Gastroesophageal sphincter (tissue), 4 donors: Measurements from ENCODE around the gene TMPRSS4. TPM values are rescaled to one million over a fixed set of nuclear protein-coding genes. Genes with fewer than 3 reads are reported as not detected.

Experiments
- ATAC-seq: fragments of 150-250 bp; one replicate; pipeline ENCODE4 v1.9.1; 2016; ENCODE audit warnings: mild to moderate bottlenecking, moderate library complexity
- H3K27ac ChIP-seq, 4 donors: fragments of 200-600 bp; sonication (generic) in 3 of 4; 1 replicate in 3 of 4; 2 replicates in 1 of 4; pipeline ENCODE4 v1.5.1; 2016 to 2019
- H3K27me3 ChIP-seq: fragments of 200-600 bp; sonication (generic); one replicate; pipeline ENCODE4 v1.5.1; 2019
- H3K36me3 ChIP-seq, 2 donors: fragments of 200-600 bp; sonication (generic); one replicate each; pipeline ENCODE4 v1.5.1; 2019; ENCODE audit warnings: control low read depth in 1 of 2
- H3K4me1 ChIP-seq, 3 donors: fragments of 200-600 bp; sonication (generic); 1 replicate in 2 of 3; 2 replicates in 1 of 3; pipeline ENCODE4 v1.5.1; 2016 to 2019; ENCODE audit warnings: control low read depth in 2 of 3
- H3K4me3 ChIP-seq, 2 donors: fragments of 200-600 bp; sonication (generic); one replicate each; pipeline ENCODE4 v1.5.1; 2019; ENCODE audit warnings: mild to moderate bottlenecking in 1 of 2, moderate library complexity in 1 of 2
- H3K9me3 ChIP-seq, 3 donors: fragments of 200-600 bp; sonication (generic); one replicate each; pipeline ENCODE4 v1.5.1; 2017 to 2019; ENCODE audit warnings: control low read depth in 2 of 3
- EP300 ChIP-seq: sonication (generic); formaldehyde crosslinking; IDR thresholded peaks from one replicate; pipeline ENCODE4 v1.6.1; 2017; ENCODE audit warnings: antibody characterized with exemption, mild to moderate bottlenecking
- POLR2A ChIP-seq, 2 donors: fragments of 450-650 bp; IDR thresholded peaks; one replicate each; pipeline ENCODE4 v1.6.1; 2017; ENCODE audit warnings: antibody characterized with exemption in 2 of 2, mild to moderate bottlenecking in 2 of 2, moderate library complexity in 1 of 2
- POLR2AphosphoS5 ChIP-seq: sonication (generic); formaldehyde crosslinking; IDR thresholded peaks from one replicate; pipeline ENCODE4 v1.6.1; 2017; ENCODE audit warnings: antibody characterized with exemption
- WGBS, 2 donors: methylation state at CpG; one replicate each; pipeline ENCODE4 v1.1.5; 2018; ENCODE audit warnings: low coverage in 1 of 2; 5-methylcytosine and 5-hydroxymethylcytosine counted together
- total RNA-seq, 4 donors: library from RNA; depleted of rRNA; stranded (reverse); fragments of >200 nt; gene quantifications; one replicate each; pipeline ENCODE4 v1.1.0, GENCODE V29; 2016
- TF ChIP-seq, protein P1 (sequence below), 4 experiments: fragments of 200-600 bp in 2 of 4; fragments of 450-650 bp in 2 of 4; sonication (generic) in 1 of 4; IDR thresholded peaks; one replicate each; pipeline ENCODE4 v1.5.1; 2017 to 2019; ENCODE audit warnings: antibody characterized with exemption in 4 of 4, mild to moderate bottlenecking in 2 of 4, moderate library complexity in 2 of 4

TMPRSS4 gene
- total RNA-seq, 4 donors from 2014 or later = 0.23 to 11.1 (median 0.78) TPM; not detected in 1

DNA sequence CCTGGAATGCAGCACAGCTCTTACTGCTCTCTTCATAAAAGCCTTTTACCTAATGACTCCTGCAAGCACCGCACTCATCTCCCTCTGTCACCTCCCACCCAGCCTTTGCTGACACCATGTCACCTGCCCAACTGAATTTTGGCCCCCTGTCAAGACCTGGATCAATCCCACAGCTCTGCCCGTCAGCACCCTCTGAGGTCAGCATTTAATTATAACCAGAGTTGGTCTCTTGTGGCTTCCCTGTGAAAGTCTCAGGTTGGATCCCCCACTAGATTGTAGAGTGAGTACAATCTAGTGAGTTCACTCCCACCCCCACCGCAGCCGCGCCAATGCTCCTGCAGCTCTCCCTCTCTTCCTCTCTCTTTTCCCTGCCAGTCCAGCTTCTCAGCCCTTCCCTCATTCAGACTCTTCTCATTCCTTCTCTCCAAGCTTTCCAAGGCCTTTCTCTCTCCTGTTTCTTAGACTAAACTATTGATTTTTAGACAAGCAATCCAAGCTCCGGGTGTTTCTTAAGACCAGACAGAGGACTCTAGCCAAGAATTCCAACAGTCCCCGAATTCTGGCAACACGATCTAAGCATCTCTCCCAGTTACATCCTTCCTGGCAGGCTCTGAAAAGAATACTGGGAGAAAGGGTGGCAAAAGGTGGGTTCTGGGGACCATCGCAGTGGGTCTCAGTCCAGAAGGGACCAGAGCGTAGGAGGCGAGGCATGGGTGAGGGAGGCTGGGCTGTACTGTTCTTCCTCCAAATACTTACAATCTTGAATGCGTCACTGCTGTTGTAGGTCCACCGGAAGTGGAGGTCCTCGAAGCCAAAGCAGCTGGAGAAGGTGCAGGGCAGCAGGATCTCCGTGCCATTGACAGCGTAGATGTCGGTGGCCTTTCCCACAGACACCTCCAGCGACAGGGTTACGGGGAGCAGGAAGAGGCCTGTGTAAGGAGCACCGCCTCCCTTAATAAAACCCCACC lies 67.7 kb downstream of the TMPRSS4 start:
- H3K27ac ChIP-seq = peak overlapping the region in 1 of 4 donors; percentile 75
- no peaks in the 10 kb centered on the region for H3K9me3 ChIP-seq

DNA sequence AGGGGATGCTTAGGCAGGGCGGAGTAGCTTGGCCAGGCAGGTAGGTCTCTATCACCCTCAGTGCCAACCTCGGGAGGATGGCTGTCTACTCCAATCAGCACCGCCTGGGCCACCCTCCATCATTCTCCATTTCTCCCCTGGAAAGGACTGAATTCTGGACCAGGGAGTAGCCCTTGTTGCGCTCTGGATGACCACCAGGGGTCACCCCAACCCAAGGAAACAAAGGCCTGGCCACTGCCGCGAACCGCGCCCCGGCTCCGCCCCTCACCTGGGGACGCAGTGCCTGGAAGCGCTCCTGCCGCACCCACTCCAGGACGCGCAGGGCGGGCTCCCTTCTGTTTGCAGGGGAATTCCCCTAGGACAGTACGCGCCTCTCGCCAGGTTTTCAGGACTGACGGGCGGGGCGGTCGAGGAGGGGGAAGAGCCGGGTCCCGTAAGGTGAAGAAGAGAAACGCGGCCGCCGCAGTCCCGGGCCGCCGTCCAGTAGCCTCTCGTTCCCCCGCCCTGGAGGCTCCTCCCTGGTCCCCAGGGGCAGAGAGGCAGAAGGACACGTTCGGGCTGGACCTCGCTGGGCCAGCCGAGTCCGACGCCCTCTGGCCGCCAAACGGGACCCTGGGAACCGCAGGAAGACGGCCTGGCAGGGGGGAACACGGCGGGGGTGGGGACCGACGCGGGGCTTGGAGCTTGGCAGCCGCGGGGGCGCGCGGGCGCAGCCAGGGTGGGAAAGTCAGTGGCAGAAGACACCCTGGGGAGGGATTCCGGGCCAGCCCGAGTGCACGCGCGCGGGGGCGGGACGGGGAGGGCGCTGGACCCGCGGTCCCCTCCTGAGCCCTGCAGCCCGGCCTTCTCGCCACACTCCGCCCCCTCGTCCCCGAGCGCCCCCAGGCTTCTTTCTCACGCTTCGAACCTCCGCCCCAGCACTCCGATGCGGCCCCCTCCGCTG lies 68.7 kb downstream of the TMPRSS4 start:
- H3K9me3 ChIP-seq = no peaks in the 10 kb centered on the region
- peaks cover 57% of the 10 kb centered on the region for H3K27me3 ChIP-seq
- no CpG with 5 or more reads among the region's 78 CpGs for WGBS, 2 donors
- H3K4me1 ChIP-seq = peaks cover 0 to 21% (median 7%) of the 10 kb centered on the region in 3 donors
- peak overlapping the region; percentile 38 to 69 for H3K4me3 ChIP-seq
- peak overlapping the region in 3 of 4 donors; percentile 28 to 75 (median 44) for H3K27ac ChIP-seq
- peak; percentile 90 for ATAC-seq
- TF ChIP-seq POLR2A (IDR thresholded peaks at IDR 0.05) = no peak
- TF ChIP-seq, protein P1, sequence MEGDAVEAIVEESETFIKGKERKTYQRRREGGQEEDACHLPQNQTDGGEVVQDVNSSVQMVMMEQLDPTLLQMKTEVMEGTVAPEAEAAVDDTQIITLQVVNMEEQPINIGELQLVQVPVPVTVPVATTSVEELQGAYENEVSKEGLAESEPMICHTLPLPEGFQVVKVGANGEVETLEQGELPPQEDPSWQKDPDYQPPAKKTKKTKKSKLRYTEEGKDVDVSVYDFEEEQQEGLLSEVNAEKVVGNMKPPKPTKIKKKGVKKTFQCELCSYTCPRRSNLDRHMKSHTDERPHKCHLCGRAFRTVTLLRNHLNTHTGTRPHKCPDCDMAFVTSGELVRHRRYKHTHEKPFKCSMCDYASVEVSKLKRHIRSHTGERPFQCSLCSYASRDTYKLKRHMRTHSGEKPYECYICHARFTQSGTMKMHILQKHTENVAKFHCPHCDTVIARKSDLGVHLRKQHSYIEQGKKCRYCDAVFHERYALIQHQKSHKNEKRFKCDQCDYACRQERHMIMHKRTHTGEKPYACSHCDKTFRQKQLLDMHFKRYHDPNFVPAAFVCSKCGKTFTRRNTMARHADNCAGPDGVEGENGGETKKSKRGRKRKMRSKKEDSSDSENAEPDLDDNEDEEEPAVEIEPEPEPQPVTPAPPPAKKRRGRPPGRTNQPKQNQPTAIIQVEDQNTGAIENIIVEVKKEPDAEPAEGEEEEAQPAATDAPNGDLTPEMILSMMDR (IDR thresholded peaks at IDR 0.05) = peak in 3 of 4 experiments; percentile 95
- no peak for TF ChIP-seq POLR2AphosphoS5
- no peak for TF ChIP-seq EP300
- H3K36me3 ChIP-seq = no peaks in the 10 kb centered on the region

More for the DNA sequence above, 67.7 kb downstream of the TMPRSS4 start:
- WGBS, 2 donors = 46 to 47% methylated on average over 7 to 11 of the region's 20 CpGs
- Histone ChIP-seq H3K4me3 (peak overlapping the region in 1 of 2 donors; percentile 69), H3K36me3 (no peaks in the 10 kb centered on the region), H3K4me1 (peaks cover 0 to 21% (median 7%) of the 10 kb centered on the region in 3 donors), H3K27me3 (peaks cover 63% of the 10 kb centered on the region)
- TF ChIP-seq EP300 (no peak), POLR2AphosphoS5 (no peak), POLR2A (IDR thresholded peaks at IDR 0.05) (no peak)
- TF ChIP-seq, protein P1 (IDR thresholded peaks at IDR 0.05) = no peak
- peak; percentile 23 for ATAC-seq

DNA sequence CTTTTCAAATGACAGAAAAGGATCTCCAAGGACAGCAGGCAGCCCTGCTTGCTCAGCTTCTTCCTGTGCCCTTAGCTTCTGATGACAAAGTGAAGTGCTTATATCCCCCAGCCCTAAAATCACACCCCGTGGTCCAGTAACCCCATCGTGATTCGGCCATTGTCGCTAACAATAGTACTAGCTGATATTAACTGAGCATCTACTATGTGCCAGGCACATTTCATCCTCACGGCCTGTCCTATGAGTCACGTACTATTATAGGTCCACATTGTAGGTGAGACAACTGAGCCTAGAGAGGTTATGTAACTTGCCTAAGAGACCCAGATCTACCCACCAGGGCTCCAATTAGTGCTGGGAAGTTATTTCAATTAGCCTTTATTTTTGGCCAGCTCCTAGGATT lies 69.7 kb downstream of the TMPRSS4 start:
- H3K36me3 ChIP-seq = no peaks in the 10 kb centered on the region
- 82 to 91% methylated on average over 3 to 6 of the region's 6 CpGs for WGBS, 2 donors
- H3K27me3 ChIP-seq = peaks cover 54% of the 10 kb centered on the region
- no peak for ATAC-seq
- H3K4me1 ChIP-seq = peaks cover 0 to 31% (median 11%) of the 10 kb centered on the region in 3 donors
- H3K4me3 ChIP-seq = no peak overlapping the region
- peak overlapping the region in 2 of 4 donors; percentile 44 to 75 for H3K27ac ChIP-seq
- TF ChIP-seq EP300 = no peak
- TF ChIP-seq POLR2AphosphoS5 = no peak
- TF ChIP-seq, protein P1 (IDR thresholded peaks at IDR 0.05) = no peak
- no peak for TF ChIP-seq POLR2A (IDR thresholded peaks at IDR 0.05)
- no peaks in the 10 kb centered on the region for H3K9me3 ChIP-seq

DNA sequence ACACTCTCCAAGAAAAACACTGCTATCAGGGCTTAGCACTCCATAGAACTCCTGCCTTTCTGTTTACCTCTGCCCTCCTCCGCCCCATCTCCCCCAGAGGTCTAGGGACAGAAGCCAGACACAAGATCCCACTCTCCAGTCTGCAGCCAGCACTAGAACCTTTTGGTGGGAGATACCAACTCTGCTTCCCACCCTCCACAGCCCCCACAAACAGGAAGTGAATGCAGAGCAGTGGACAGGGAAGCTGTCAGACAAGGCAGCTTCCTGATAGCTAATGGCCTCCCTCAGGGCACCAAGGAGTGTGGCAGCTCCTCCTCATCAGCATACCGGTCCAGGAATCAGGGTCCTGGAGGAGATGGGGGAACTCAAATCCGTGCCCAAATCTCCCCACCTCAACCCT lies 70.6 kb downstream of the TMPRSS4 start:
- 58% methylated on average over 2 of the region's 3 CpGs; no CpG with 5 or more reads in 1 of the 2 donors for WGBS, 2 donors
- Histone ChIP-seq H3K27ac (no peak overlapping the region), H3K27me3 (peaks cover 54% of the 10 kb centered on the region)

More for the DNA sequence above, 70.6 kb downstream of the TMPRSS4 start:
- H3K9me3 ChIP-seq = no peaks in the 10 kb centered on the region
- H3K4me3 ChIP-seq = no peak overlapping the region
- ATAC-seq = no peak
- H3K4me1 ChIP-seq = peaks cover 0 to 40% (median 20%) of the 10 kb centered on the region in 3 donors
- TF ChIP-seq EP300 = no peak
- TF ChIP-seq POLR2A (IDR thresholded peaks at IDR 0.05) = no peak
- TF ChIP-seq, protein P1 (IDR thresholded peaks at IDR 0.05) = no peak
- TF ChIP-seq POLR2AphosphoS5 = no peak
- H3K36me3 ChIP-seq = no peaks in the 10 kb centered on the region
